Panc1 (cell line): ENCODE data around the gene WHRN. TPM values are rescaled to one million over a fixed set of nuclear protein-coding genes. Genes with fewer than 3 reads are reported as not detected.

Experiments
- ATAC-seq: fragments of 200-7000 bp; cut with Tn5 transposase; 2 replicates; pipeline ENCODE4 v1.9.1; 2020; ENCODE audit warnings: mild to moderate bottlenecking, moderate library complexity
- BruUV-seq: library from RNA; stranded (reverse); fragments of 400-500 nt; replicated peaks from 2 replicates; lab custom pipeline; 2021; lab: Mats Ljungman, UMichigan
- CTCF ChIA-PET: fragments of 300-600 bp; sonication (Branson Sonifier 250); formaldehyde crosslinking; loops from one replicate; lab custom pipeline; 2022; ENCODE audit warnings: antibody characterized with exemption; lab: Charles Lee
- POLR2A ChIA-PET: fragments of 300-600 bp; sonication (Branson Sonifier 250); formaldehyde crosslinking; loops from one replicate; lab custom pipeline; 2022; ENCODE audit warnings: antibody characterized with exemption; lab: Charles Lee
- DNase-seq: peaks from one replicate; pipeline ENCODE4 v3.0.0-alpha.2; 2010; ENCODE audit warnings: low read depth, low spot score
- H3K27ac ChIP-seq: 2 replicates; pipeline ENCODE4 v1.5.1; 2011; ENCODE audit warnings: mild to moderate bottlenecking, low read length, inconsistent platforms
- H3K27me3 ChIP-seq: fragments of 200-500 bp; sonication (Bioruptor generic); 2 replicates; pipeline ENCODE4 v1.6.0; 2014; ENCODE audit warnings: low read length, inconsistent platforms; ENCODE audit not compliant: control insufficient read depth, insufficient read depth
- H3K36me3 ChIP-seq: fragments of 200-500 bp; sonication (Bioruptor generic); 2 replicates; pipeline ENCODE4 v1.5.1; 2014; ENCODE audit warnings: inconsistent platforms, mild to moderate bottlenecking, low read length, moderate library complexity; ENCODE audit not compliant: control insufficient read depth, insufficient read depth
- H3K4me1 ChIP-seq: 2 replicates; pipeline ENCODE4 v1.5.1; 2011; ENCODE audit warnings: inconsistent platforms, mild to moderate bottlenecking, low read length, moderate library complexity; ENCODE audit not compliant: control insufficient read depth, insufficient read depth
- H3K4me3 ChIP-seq, 2 experiments: 2 replicates each; pipeline ENCODE4 v1.5.1; 2011 to 2012; ENCODE audit warnings: low read depth in 2 of 2, low read length in 2 of 2, mild to moderate bottlenecking in 2 of 2, inconsistent platforms in 1 of 2, moderate library complexity in 1 of 2
- H3K9me3 ChIP-seq: fragments of 200-500 bp; sonication (Bioruptor generic); 2 replicates; pipeline ENCODE4 v1.5.1; 2014; ENCODE audit warnings: low read depth, mild to moderate bottlenecking, inconsistent platforms, low read length, moderate library complexity; ENCODE audit not compliant: control insufficient read depth, insufficient read depth
- CTCF ChIP-seq: fragments of 450-650 bp; IDR thresholded peaks from 2 replicates; pipeline ENCODE4 v1.5.1; 2017; ENCODE audit warnings: mild to moderate bottlenecking
- POLR2AphosphoS5 ChIP-seq: IDR thresholded peaks from 2 replicates; pipeline ENCODE4 v1.6.1; 2012; ENCODE audit warnings: mild to moderate bottlenecking, low read depth, low read length, moderate library complexity
- REST ChIP-seq, 2 experiments: IDR thresholded peaks; 2 replicates each; pipeline ENCODE4 v1.6.1; 2011 to 2012; ENCODE audit warnings: low read depth in 2 of 2, control low read depth in 1 of 2, low read length in 1 of 2, mild to moderate bottlenecking in 1 of 2, moderate library complexity in 1 of 2; ENCODE audit not compliant: insufficient read depth in 1 of 2
- SIN3A ChIP-seq: IDR thresholded peaks from 2 replicates; pipeline ENCODE4 v1.6.1; 2012; ENCODE audit warnings: low read depth, mild to moderate bottlenecking, low read length, moderate library complexity, borderline replicate concordance; ENCODE audit not compliant: insufficient read depth
- TCF7L2 ChIP-seq: IDR thresholded peaks from 2 replicates; pipeline ENCODE4 v1.6.1; 2011; ENCODE audit warnings: mild to moderate bottlenecking, low read depth, low read length, inconsistent platforms
- in situ Hi-C: cut with HindIII; loops from 2 replicates; pipeline ENCODE4 v1.10.0; 2016; ENCODE audit warnings: low sequenced_read_pairs, low pct_unique_long_range_greater_than_20kb
- intact Hi-C: fragments of 100-400 bp; cut with micrococcal nuclease; formaldehyde crosslinking; loops from one replicate; pipeline ENCODE4 v1.10.0; 2022; ENCODE audit not compliant: unreplicated experiment
- total RNA-seq: library from RNA; stranded (reverse); gene quantifications from one replicate; pipeline ENCODE4 v1.2.1, GENCODE V29; 2021; ENCODE audit not compliant: unreplicated experiment

WHRN gene
- total RNA-seq, 1 experiment from 2014 or later, result 18.0 TPM

GRCh38 chr9:114356792-114357191 lies 148.5 kb downstream of the WHRN start:
- Histone ChIP-seq H3K4me3 (no peak overlapping the region), H3K9me3 (no peaks in the 10 kb centered on the region), H3K27ac (no peak overlapping the region), H3K4me1 (no peaks in the 10 kb centered on the region), H3K27me3 (no peaks in the 10 kb centered on the region), H3K36me3 (no peaks in the 10 kb centered on the region)
- ChIA-PET CTCF (no interaction called here), POLR2A (no interaction called here)
- TF ChIP-seq TCF7L2 (no peak), SIN3A (no peak), POLR2AphosphoS5 (no peak), CTCF (no peak), REST (IDR thresholded peaks at IDR 0.05; ENCODE audit: insufficient read depth in 1 of 2, low read depth in 2 of 2, low read length in 1 of 2) (no peak)
- in situ Hi-C loops, result no loop called here
- no TSS peak for BruUV-seq
- intact Hi-C loops, result no loop called here
- DNase-seq (no peak), ATAC-seq (no peak)

GRCh38 chr9:114355821-114356220 lies 149.5 kb downstream of the WHRN start:
- Histone ChIP-seq H3K9me3 (no peaks in the 10 kb centered on the region), H3K4me3 (no peak overlapping the region), H3K27me3 (no peaks in the 10 kb centered on the region), H3K27ac (no peak overlapping the region), H3K4me1 (no peaks in the 10 kb centered on the region), H3K36me3 (no peaks in the 10 kb centered on the region)
- DNase-seq, result no peak
- CTCF ChIA-PET, result no interaction called here
- POLR2A ChIA-PET, result no interaction called here
- BruUV-seq, result no TSS peak
- no peak for ATAC-seq
- in situ Hi-C loops, result no loop called here
- TF ChIP-seq CTCF (no peak), POLR2AphosphoS5 (no peak), TCF7L2 (no peak), SIN3A (no peak), REST (IDR thresholded peaks at IDR 0.05; ENCODE audit: insufficient read depth in 1 of 2, low read depth in 2 of 2, low read length in 1 of 2) (no peak)
- intact Hi-C loops, result no loop called here

Other genes starting within 250 kb of the WHRN start
- 3.5 TPM for gene ORM1, start 182.4 kb downstream of the WHRN start, total RNA-seq
- 0.77 TPM for gene ORM2, start 175.6 kb downstream of the WHRN start, total RNA-seq
- 10.1 TPM for gene AKNA, start 117.5 kb downstream of the WHRN start, total RNA-seq
- gene ATP6V1G1, start 82.3 kb upstream of the WHRN start, total RNA-seq, result 71.8 TPM
- 9.0 TPM for gene TMEM268, start 105.8 kb upstream of the WHRN start, total RNA-seq
- gene TEX53, start 152.3 kb upstream of the WHRN start, total RNA-seq, result not detected
- not detected for gene TEX48, start 176.7 kb upstream of the WHRN start, total RNA-seq